ENCODE measurements around the gene MGAT4A.
A peak's percentile ranks its signal among the peaks of the same experiment; 100 is the strongest.

The MGAT4A gene

DNA sequence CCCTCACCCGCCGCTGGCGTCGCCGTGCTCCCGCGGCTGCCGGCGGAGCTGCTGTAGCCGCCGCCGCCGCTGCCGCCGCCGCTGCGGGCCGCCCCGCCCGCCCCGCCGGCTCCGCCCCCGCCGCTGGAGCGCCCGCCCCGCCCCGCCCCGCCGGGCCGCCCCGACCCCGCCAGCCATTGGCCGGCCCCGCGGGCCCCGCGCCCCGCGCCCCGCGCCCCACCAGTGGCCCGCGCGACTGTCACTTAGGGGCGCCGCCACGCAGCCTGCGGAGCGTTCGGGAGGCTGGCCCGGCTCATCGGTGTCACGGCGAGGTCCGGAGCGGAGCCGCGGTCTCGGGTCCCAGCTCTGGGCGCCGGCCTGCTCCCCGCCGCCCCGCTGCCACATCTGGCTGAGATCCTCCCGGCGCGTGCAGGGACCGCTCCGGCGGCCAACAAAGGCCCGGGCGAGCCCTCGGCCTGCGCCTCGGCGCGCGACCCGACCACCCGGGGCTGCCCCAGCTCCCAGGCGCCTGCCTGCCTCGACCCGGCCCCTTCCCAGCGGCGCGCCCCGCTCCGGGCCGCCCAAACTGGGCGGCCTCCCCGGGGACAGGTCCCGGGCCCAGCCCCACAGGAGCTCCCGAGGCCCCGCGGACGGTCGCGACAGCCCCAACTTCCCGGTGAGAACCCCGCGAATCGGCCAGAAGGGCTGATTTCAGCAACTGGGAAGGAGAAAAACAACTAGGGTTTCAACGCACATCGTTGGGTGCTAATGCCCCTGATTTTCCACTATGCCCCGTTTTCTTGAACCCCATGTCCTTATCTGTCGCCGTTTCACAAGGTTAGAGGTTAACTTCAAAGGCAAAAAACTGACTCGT is at the start of gene MGAT4A:
Gene MGAT4A, minus strand, starts transcription at position 92 of the 853 bp plus-strand sequence. CDS start 4,800 bp downstream, outside the sequence.
- DNase-seq = peak; percentile 66

DNA sequence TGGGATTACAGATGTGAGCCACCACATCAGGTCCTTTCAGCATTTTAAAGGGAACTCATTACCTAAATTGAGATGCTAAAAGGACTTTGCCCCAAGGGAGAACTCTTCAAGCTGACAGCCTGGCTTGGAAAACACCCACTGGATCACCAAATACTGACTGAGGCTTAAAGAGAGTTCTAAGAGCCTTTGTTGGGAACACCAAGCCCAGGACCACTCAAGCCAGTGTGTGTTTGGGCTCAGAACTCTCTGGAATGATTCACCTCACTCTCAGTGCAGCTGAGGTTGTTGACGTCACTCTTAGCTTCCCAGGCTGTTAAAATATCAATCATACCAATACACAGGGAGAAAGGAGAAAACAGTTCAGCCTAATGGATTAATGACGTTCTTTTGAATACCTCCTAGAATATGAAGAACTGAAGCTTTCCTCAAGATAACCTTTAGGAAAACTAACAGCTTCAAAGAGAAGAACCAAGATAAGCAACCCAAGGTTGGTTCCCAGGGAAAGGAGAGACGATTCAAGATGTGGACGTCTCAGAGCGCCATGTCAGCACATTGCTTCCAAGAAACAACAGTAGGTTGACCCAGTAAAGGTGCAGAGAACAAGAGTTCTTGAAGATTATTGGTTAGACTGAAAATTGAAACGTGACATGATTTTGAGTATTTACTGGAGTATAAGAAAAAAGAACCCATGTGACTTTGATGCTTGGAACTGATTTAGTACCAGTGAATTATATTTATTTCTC is 48.0 kb upstream of the MGAT4A start:
- no peak for DNase-seq

DNA sequence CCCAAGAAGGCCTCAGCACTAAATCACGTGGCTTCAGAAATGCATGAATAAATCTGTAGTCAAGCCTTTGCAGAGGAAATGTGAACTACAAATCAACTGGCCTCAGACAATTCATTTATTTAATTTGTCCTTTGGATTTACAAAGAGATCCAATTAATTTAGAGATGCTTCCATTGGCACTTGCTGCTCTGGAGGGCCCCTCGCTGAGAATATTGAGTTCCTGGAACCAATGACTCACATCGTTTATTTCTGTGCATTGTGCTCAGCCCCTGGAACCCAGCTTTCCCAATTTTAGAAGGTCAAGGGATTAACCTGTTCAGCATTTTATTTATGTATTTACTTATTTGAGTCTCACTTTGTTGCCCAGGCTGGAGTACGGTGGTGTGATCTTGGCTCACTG is 47.2 kb upstream of the MGAT4A start:
- no peak for DNase-seq

DNA sequence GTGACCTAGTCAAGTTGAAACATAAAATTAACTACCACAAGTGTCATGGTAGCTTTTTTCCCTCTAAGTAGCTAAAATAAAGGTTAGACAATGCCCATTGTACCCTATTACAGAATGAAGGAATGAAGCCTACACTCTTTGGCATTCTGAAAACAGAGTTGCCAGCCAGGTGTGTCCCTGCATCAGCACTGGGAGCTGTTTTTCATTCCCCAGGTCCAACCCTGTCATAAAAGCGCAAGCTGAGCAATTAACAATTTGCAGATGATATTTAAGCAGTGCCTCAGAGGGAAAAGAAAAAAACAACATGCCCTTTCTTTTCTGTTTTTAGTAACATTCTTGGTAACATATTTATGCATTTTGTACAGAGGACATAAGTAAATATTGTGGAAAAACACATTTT is 46.8 kb upstream of the MGAT4A start:
- no peak for DNase-seq

DNA sequence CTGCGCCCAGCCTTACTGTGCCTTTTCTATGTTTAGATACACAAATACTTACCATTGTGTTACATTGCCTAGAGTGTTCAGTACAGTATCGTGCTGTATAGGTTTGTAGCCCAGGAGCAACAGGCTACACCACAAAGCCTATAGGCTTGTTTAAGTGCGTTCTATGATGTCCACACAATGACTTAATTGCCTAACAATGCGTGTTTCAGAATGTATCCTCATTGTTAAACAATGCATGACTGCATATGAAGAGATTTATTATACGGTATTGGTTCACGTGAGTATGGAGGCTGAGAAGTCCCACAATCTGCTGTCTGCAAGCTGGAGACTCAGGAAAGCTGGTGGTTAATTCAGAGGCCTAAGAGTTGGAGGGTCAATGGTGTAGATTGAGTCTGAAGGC is 46.1 kb upstream of the MGAT4A start:
- DNase-seq = no peak

DNA sequence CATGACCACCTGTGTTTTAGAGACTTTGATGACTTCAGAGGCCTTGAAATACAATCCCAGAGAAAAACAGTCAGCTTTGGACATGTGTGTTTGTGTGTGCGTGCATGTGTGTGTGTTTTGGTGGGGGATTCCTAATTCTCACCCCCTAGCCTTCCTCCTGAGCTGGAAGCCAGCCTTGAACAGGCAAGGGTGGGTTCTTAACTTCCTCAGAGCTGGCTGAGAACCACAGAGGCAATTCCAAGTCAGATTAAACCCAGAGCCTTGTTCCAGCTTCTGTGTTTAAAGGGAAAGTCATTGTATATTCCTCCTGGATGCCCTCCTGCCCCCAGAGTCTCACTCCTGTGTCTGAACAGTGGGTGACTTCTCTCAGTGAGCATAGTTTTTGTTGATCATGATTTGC is 45.2 kb upstream of the MGAT4A start:
- DNase-seq = no peak

DNA sequence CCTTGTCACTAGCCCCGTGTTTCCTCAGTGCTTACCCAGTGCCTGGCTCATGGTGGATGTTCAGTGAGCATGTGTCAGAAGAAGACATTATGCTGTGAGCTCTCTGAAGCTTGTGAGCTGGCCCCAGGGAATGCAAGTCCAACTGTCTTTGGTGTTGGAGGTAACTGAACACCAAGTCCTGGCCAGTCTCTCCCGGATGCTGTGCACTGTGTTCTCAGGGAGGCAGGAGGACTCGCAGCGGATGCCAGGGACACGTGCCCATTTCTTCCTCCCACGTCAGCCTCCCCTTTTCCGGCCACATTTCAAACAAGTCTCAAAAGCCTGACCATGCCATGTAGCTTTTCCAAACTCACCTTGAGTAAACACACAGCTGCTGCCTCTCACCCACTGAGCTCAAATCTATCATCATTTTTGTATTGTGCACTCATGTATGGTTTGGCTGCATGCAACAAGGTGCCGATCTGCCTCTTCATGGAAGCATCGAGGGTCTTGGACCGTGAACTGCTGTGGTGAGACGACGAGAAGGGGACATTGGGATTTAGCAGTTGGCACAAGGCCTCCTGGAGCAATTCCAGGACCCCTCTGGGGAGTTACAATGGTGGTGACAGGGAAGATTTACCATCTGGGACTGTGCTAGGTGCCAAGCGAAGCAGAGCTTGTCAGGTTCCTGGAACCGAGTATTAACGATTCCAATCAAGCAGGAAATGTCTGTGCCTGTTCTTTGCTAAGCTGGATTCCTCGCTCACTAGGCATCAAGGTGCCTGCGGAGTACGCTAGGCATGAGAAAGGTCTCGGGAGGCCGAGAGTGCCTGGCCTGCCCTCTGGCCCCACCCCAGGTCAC is 44.4 kb upstream of the MGAT4A start:
- no peak for DNase-seq

DNA sequence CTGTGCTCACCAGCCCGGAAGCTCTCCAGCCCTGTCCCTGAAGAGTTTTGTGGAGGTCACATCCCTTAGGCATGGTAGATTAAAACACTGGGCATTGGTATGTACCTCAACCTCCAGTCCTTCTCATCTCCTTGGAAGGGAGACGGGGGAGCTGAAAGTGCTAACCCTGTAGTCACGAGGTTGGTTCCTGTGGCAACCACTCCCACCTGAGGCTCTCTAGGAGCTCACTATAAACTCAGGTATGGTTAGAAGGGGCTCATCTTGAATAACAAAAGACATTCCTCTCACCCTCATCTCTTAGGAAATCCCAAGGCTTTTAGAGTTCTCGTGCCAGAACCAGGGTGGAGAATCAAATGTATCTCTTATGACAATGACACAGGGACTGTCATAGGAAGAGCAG is 43.0 kb upstream of the MGAT4A start:
- no peak for DNase-seq

DNA sequence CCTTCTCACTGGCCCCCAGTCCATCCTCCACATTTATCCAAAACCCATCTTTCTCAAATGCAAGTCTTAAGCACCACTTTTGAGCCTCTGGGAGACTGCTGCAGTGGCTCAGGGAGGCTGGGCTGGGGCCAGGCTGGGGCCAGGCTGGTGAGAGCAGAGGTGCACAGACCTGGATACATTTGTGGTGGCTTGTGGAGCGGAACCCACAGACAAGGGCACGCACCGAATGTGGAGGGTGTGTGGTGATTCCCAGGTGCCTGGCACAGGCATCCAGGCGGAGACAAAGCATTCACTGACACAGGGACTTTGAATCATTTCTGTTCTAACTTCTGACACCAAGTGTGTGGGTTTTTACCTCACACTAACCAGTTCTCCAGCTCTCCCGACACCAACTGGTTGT is 42.2 kb upstream of the MGAT4A start:
- DNase-seq = no peak

DNA sequence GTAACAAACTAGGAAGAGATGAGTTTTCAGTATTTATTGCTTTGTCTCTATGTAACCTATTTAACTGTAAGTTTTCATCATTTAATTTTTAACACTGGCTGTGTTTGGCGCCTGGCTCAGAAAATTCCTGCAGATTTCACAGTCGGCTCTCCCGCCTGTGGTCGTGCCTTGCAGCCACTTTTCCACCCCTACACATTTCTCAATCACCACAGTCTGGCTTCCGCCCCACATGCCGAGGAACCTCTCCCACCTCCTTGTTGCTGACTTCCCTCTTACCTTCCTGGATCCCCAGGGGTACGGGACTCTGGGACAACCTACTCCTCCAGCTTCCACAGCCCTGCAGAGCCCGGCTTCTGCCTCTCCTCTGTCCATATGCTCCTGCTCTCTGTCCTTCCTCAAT is 41.6 kb upstream of the MGAT4A start:
- DNase-seq = no peak

DNA sequence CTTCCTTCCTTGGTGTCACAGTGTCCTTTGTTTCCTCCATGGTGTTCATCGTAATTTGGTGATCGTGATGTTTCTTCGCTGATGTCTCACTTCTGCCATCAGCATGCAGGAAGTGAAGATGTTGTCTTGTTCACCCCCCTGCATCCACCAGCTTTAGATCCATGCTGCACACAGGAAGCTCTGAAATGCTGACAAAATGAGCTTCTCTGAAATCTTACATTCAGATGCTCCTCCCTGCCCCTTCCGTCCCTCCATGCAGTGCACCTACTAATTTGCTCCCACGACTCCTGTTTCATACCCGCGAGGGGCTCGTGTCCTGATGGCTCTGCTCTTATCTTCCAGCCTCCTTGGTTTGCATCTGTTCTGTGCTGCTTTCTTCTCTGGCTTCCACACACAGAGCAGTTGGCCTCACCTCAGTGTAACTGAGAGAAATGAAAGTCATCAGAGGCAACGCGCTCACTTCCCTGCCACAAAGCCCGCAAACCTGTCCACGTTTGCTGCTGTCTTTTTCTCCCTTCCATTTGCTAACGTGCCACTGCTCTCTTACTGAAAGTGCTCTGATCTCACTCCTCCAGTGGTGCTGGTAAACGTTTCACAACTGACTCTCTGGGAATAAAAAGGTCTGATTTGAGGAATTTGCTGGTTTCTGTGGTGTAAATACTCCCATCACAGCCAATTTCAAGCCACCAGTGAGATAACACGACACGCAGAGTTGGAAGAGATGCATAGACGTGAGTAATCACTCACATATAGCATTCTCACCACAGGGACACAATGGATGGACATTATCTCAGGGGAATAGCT is 41.0 kb upstream of the MGAT4A start:
- DNase-seq = peak; percentile 48

DNA sequence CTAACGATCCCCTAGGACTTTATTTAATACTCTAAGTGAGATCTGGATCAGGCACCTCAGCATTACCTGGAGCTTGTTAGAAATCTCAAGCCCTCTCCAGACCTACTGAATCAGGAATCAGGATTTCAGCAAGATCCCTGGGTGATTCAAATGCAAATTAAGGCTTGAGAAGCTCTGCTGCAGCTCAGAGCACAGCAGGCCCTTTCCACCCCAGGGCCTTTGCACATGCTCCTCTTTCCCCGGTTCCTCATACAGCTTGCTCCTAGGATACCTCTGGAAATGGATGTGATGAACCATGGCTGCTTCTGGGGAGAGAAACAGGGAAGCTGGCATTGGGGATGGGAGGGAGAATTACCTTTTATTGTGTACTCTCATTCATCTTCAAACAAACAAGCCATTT is 40.3 kb upstream of the MGAT4A start:
- no peak for DNase-seq

DNA sequence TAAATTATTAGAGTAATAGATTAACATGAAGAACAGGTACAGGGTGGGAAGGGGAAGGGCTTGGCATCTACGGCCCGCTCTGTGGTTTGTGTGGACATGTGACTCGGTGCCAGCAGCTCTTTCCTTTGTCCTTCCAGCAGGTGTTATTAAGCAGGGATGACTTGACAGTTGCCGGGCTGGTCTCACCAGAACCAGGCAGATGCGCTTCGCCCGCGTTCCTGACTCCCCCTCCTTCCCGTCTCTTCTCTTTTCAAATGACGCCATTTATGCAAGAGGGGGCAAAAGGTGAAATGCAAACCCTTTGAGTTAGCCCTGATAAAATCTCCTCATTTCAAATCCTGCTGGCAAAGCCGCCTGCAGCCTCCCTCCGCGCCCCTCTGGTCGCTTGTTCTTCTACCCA is 38.9 kb upstream of the MGAT4A start:
- DNase-seq = no peak

DNA sequence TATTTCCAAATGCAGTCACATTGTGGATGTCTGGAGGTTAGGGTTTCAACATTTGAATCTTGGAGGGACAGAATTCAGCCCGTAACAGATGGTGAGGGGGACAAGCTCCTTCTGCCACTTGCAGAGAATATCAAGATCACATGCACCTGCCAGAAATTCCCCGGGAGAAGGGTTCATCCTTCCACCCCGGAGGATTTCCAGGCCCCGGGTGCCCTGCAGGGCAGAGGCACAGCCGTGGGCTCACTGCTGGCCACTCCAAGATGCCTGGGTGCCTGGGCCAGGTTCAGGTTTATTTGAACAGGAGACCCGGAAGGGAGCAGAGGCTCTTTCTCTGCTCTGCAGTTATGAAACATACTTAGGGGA is 38.2 kb upstream of the MGAT4A start:
- DNase-seq = no peak

DNA sequence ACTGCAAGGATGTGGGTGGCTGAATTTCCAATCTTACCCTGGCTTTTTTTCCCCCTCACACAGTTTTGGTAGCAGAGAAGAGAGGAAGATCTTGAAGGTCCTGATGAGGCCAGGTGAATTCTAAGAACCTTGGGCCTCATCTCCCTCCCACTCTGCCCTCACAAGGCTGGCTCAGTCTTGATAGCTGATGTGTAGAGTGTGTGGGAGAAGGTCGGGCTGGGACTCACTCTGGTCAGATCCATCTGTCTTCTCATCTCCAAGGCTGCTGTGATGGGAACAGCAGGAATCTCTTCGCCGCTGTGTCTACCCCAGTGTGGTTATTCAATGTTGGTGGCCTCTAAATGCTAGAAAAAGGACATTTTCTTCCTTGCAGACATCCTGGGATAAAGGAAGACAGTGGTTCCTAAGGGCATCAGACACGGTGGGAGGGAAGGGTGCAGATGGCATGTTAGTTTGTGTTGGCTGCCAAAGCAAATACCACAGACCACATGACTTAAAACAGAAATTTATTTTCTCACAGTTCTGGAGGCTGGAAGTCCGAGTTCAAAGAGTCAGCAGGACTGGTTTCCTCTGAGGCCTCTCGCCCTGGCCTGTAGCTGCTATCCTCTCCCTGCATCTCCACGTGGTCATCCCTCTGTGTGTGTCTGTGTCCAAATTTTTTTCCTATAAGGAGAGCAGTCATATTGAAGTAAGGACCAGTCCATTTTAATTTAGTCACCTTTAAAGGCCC is 37.6 kb upstream of the MGAT4A start:
- no peak for DNase-seq

DNA sequence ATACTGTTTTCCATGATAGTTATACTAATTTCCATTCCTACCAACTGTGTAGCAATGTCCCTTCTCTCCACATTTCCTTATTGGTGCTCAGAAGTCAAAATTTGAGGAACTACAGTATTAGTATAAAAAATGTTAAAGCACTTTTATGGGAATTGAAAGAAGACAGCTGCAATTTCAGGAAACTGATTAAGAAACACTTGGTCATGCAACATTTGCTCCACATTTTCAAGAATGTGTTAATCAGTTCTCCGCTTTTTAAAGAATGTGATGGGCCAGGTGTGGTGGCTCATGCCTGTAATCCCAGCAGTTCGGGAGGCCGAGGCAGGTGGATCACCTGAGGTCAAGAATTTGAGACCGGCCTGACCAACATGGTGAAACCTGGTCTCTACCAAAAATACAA is 33.6 kb upstream of the MGAT4A start:
- no peak for DNase-seq

DNA sequence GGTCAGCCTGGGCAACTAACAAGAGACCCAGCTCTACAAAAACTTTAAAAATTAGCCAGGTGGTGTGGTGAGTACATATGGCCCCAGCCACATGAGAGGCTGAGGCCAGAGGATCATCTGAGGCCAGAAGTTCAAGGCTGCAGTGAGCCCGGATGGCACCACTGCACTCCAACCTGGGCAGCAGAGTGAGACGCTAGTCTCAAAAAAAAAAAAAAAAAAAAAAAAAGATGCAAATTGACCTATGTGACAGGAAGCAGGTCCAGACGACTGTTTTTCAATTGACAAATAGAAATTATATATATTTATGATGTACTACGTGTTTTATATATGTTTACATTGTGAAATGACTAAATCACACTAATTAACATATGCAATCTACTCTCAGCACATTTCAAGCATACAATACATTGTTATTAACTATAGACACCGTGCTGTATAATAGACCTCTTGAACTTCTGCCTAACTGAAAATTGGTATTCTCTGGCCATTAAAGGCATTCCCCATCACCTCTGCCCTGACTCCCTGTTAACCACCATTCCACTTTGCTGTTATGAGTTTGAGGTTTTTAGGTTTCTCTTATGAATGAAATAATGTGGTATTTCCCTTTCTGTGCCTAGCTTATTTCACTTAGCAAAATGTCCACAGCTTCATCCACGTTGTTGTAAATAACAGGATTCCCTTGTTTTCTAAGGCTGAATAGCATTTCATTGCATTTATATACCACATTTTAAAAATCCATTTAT is 32.4 kb upstream of the MGAT4A start:
- DNase-seq = no peak

DNA sequence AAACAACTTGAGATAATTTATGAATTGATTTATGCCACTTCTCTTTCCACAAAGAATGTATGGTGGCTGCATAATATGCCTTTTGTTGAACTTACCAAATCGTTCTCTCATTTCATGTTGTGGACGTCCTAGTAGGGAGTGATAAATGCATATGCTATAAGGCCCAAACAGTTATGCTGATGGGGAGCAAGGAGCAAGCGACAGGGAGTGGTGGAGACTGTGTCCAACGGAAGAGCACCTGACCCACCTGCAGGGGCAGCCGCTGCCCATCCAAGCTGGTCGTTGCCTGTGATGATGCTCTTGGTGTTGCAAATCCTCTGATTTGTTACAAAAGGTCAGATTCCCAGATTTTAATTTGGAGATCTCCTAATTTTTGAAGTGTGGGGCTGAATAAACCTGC is 31.0 kb upstream of the MGAT4A start:
- DNase-seq = no peak

DNA sequence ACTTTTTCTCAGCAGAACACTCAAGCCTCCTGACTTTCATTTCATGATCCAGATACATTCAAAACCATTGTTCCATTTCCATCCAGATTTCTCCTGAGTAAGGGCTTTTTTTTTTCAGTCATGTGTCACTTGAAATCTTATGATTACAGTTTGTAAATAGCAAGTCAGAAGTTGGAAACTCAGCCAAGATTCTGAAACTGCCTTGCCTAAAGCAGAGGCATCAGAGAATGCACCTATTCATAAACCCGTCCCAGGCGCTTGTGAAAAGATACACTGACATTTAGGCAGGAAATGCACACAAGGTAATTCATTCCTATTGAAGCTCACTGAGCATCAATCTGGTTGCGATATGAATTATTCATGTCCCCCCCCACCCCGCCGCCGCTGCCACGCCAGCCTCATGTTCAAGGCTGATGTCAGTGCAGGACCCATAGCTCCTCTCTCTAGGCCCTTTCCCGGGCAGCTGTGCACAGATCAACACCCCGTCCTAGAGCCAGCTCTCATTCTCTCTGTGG is 30.4 kb upstream of the MGAT4A start:
- DNase-seq = peak; percentile 42

DNA sequence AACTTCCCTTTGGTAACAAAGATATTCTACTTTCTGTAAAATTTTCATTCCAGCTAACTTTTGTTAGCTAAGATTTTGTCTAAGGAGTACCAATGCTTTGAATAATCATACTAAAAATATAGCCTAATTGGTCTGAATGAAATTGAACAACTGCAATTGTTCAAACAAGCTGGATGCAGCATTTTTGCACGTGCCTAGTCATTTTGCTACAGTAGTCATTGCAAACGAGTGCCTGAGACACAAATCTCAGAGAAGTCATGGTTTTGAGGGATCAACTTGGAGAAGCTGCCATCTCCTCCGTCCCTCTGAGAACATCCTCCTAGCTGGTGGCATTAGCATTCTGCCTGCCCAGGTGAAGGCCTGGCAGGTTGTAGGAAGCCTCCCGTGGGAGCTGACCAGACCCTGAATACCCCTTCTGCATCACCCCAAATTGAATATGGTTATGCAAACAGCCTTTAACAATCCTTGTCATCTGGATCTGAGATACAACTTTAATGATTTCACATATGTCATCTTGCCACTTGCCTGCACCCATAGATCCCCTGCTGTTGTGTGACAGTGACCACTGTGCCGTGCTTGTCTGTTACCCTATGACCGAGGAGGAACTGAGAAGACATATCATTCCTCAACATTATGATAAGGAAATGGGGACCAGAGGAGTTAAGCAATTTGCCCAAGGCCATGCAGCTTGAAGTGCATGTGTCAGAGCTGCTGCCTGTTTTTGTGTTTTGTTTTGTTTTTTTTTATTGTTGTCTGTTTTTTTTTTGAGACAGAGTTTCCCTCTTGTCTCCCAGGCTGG is 29.1 kb upstream of the MGAT4A start:
- DNase-seq = no peak
